Activated CD8-positive, alpha-beta memory T cell treated with anti-CD3 and anti-CD28 coated beads, Interleukin-2, amount 50 U/mL, for 1 hour (primary cell): ENCODE measurements around the gene SEC14L3.

ENCODE experiments used
- DNase-seq: peaks from one replicate; pipeline ENCODE4 v3.0.0-alpha.2; 2020; ENCODE audit errors: extremely low read depth

SEC14L3 gene

GRCh38 chr22:30444632-30445437, 27.0 kb downstream of the SEC14L3 start:
- DNase-seq, result no peak

- no peak for DNase-seq
Observed at GRCh38 chr22:30441088-30441487, 30.7 kb downstream of the SEC14L3 start.

GRCh38 chr22:30439836-30440235, 32.0 kb downstream of the SEC14L3 start:
- DNase-seq, result no peak

GRCh38 chr22:30439226-30439625, 32.6 kb downstream of the SEC14L3 start:
- DNase-seq, result no peak

GRCh38 chr22:30438559-30438958, 33.3 kb downstream of the SEC14L3 start:
- no peak for DNase-seq

- no peak for DNase-seq
Observed at GRCh38 chr22:30436196-30436595, 35.6 kb downstream of the SEC14L3 start.

- peak; percentile 89 for DNase-seq
Observed at GRCh38 chr22:30435674-30436126, 36.1 kb downstream of the SEC14L3 start.

- DNase-seq, result no peak
Observed at GRCh38 chr22:30434843-30435242, 37.0 kb downstream of the SEC14L3 start.

GRCh38 chr22:30433773-30434172, 38.0 kb downstream of the SEC14L3 start:
- DNase-seq, result no peak

- DNase-seq, result no peak
Observed at GRCh38 chr22:30433227-30433626, 38.6 kb downstream of the SEC14L3 start.

- DNase-seq, result no peak
Observed at GRCh38 chr22:30432520-30432919, 39.3 kb downstream of the SEC14L3 start.

- no peak for DNase-seq
Observed at GRCh38 chr22:30432096-30432495, 39.7 kb downstream of the SEC14L3 start.

GRCh38 chr22:30430933-30431332, 40.9 kb downstream of the SEC14L3 start:
- no peak for DNase-seq

- DNase-seq, result no peak
Observed at GRCh38 chr22:30429887-30430286, 41.9 kb downstream of the SEC14L3 start.

GRCh38 chr22:30427871-30428270, 43.9 kb downstream of the SEC14L3 start:
- DNase-seq, result no peak

GRCh38 chr22:30426388-30427353, 45.1 kb downstream of the SEC14L3 start:
- DNase-seq, result peak; percentile 89

- no peak for DNase-seq
Observed at GRCh38 chr22:30425616-30426387, 46.0 kb downstream of the SEC14L3 start, which contains the start of gene MTFP1. TSS of gene MTFP1 (plus strand) at chr22:30425768. CDS start at chr22:30425880, 112 bp downstream.

GRCh38 chr22:30425327-30425615, 46.5 kb downstream of the SEC14L3 start:
- DNase-seq, result no peak

- no peak for DNase-seq
Observed at GRCh38 chr22:30424534-30425326, 47.1 kb downstream of the SEC14L3 start.

GRCh38 chr22:30423959-30424533, 47.8 kb downstream of the SEC14L3 start:
- peak; percentile 99 for DNase-seq
